ENCODE data around the gene LIME1. TPM values are rescaled to one million over a fixed set of nuclear protein-coding genes. Genes with fewer than 3 reads are reported as not detected.

The LIME1 gene
- total and polyA plus RNA-seq, 2 of the 8 experiments (the other 6 are each of a cell fraction or from before 2014, with no cell fraction given) = 4.5 to 5.9 TPM

GRCh38 chr20:63712191-63712590 lies 24.3 kb upstream of the LIME1 start:
- ChIA-PET CTCF (ENCODE audit: partially characterized antibody) (interaction anchor here (1.2 kb wide), 1 partner anchor 15 kb away, joined by 4 read pairs; no protein-coding TSS in a partner anchor), POLR2A (ENCODE audit: partially characterized antibody) (interaction anchor here (1.3 to 1.9 kb wide), 3 partner anchors 9 to 26 kb away, joined by 4 to 6 read pairs (median 5); no protein-coding TSS in a partner anchor)
- Histone ChIP-seq H4K91ac (replicated peaks; ENCODE audit: insufficient read length, low read length) (no peak overlapping the region), H3K79me2 (ENCODE audit: control insufficient read depth in 1 of 2, insufficient read depth in 2 of 2, low read length in 2 of 2) (peaks cover 0 to 61% of the 10 kb centered on the region in 2 experiments; a peak in 3 of 4 replicates), H2BK5ac (ENCODE audit: low read depth, low read length) (no peak overlapping the region), H3K9me3 (ENCODE audit: insufficient read depth in 2 of 2, low read depth in 1 of 2, low read length in 1 of 2) (no peaks in the 10 kb centered on the region), H2BK120ac (replicated peaks; ENCODE audit: low read depth, low read length) (no peak overlapping the region), H4K8ac (ENCODE audit: extremely low read depth, insufficient read depth, low read length) (no peak overlapping the region), H3K36me3 (ENCODE audit: control insufficient read depth in 2 of 4, insufficient read depth in 4 of 4, low read length in 3 of 4) (peaks cover 2 to 20% (median 4%) of the 10 kb centered on the region in 4 experiments), H3K23ac (ENCODE audit: insufficient read length) (no peak overlapping the region), H3K79me1 (ENCODE audit: low read depth, low read length) (0 out of 2 replicates have a peak, but pooled peaks cover 4% of the 10 kb centered on the region), H2BK15ac (ENCODE audit: low read length) (no peak overlapping the region), H2AFZ (ENCODE audit: low read length) (no peak overlapping the region), H3K9ac (replicated peaks in 1 of 4; ENCODE audit: extremely low read depth in 1 of 4, low read depth in 3 of 4, low read length in 3 of 4) (no peak overlapping the region), H3K14ac (ENCODE audit: insufficient read length) (no peak overlapping the region), H2AK5ac (ENCODE audit: low read depth, low read length) (no peak overlapping the region), H3K23me2 (ENCODE audit: low read depth, low read length) (peaks cover 5% of the 10 kb centered on the region; the same call in 1 of the 2 replicates), H2BK12ac (ENCODE audit: low read depth, low read length) (no peak overlapping the region), H3K18ac (ENCODE audit: extremely low read depth, low read length) (no peak overlapping the region), H3K56ac (replicated peaks; ENCODE audit: insufficient read length, low read depth, low read length) (no peak overlapping the region), H3K27ac (ENCODE audit: low read depth, low read length) (no peak overlapping the region), H4K5ac (ENCODE audit: insufficient read length, low read depth, low read length) (no peak overlapping the region), H3K4me3 (ENCODE audit: extremely low read depth in 1 of 4, insufficient read depth in 2 of 4, low read depth in 3 of 4, low read length in 4 of 4) (no peak overlapping the region), H2BK20ac (ENCODE audit: low read length) (no peak overlapping the region), H3K4me2 (ENCODE audit: insufficient read depth in 1 of 2, low read depth in 2 of 2, low read length in 2 of 2) (no peak overlapping the region), H3K4ac (replicated peaks; ENCODE audit: insufficient read length, low read depth, low read length) (no peak overlapping the region), H3K4me1 (replicated peaks in 1 of 4; ENCODE audit: control insufficient read depth in 3 of 4, insufficient read depth in 4 of 4, low read length in 3 of 4) (peaks cover 0 to 7% (median 6%) of the 10 kb centered on the region in 4 experiments; a peak in 5 of 7 replicates), H3K27me3 (replicated peaks in 1 of 4; ENCODE audit: control insufficient read depth in 3 of 4, extremely low read depth in 1 of 4, insufficient read depth in 3 of 4, low read length in 3 of 4) (no peaks in the 10 kb centered on the region), H4K20me1 (replicated peaks in 1 of 2; ENCODE audit: control insufficient read depth in 1 of 2, insufficient read depth in 2 of 2, low read length in 2 of 2) (peaks cover 0 to 5% of the 10 kb centered on the region in 2 experiments)
- FAIRE-seq = no peak
- DNase-seq (ENCODE audit: low read depth in 1 of 2, low spot score in 2 of 2) = no peak
- WGBS, 2 experiments (ENCODE audit: extremely low coverage in 1 of 2, insufficient coverage in 1 of 2, insufficient read length in 1 of 2, insufficient replicate concordance in 2 of 2, low coverage in 1 of 2, low lambda C conversion rate in 2 of 2, missing lambda C conversion rate in 1 of 2) = 100% methylated on average over 1 of the region's 1 CpG; no CpG with 5 or more reads in 1 of the 2 experiments
- no peak for TF ChIP-seq HDAC6 (IDR thresholded peaks at IDR 0.05; ENCODE audit: low read depth, low read length)
- TF ChIP-seq POLR2AphosphoS5 (IDR thresholded peaks at IDR 0.05; ENCODE audit: low read depth, low read length) = no peak
- TF ChIP-seq ATF3 (IDR thresholded peaks at IDR 0.05; ENCODE audit: insufficient read depth, low read depth, low read length) = no peak
- TF ChIP-seq ATF2 (IDR thresholded peaks at IDR 0.05; ENCODE audit: low read length) = no peak
- no peak for TF ChIP-seq CTCF (IDR thresholded peaks at IDR 0.05; ENCODE audit: control extremely low read depth in 1 of 3, insufficient read depth in 1 of 3, low read depth in 1 of 3, low read length in 3 of 3)
- no peak for TF ChIP-seq RXRA (IDR thresholded peaks at IDR 0.05; ENCODE audit: insufficient read depth, low read depth, low read length)
- TF ChIP-seq RFX5 (IDR thresholded peaks at IDR 0.05; ENCODE audit: borderline replicate concordance, low read depth, low read length) = no peak
- no peak for TF ChIP-seq NRF1 (IDR thresholded peaks at IDR 0.05; ENCODE audit: low read depth, low read length)
